ENCODE results near the gene IGF2BP2. TPM values are rescaled to one million over a fixed set of nuclear protein-coding genes. Genes with fewer than 3 reads are reported as not detected.
"Not testable (repeated sequence)": the region's sequence is repeated elsewhere in the genome, so short reads cannot be mapped to it uniquely, and the experiment has no call there.

The IGF2BP2 gene
- total RNA-seq, 6 experiments from 2014 or later = 97.2 to 111 (median 100.0) TPM

GRCh38 chr3:185702262-185703225, 122.3 kb downstream of the IGF2BP2 start:
- no peaks in the 10 kb centered on the region for H3K36me3 Mint-ChIP-seq (ENCODE audit: low read depth)
- no peaks in the 10 kb centered on the region for H3K9me3 Mint-ChIP-seq
- peaks cover 51% of the 10 kb centered on the region for H3K4me1 Mint-ChIP-seq (ENCODE audit: low read depth)
- peak overlapping the region; percentile 68 for H3K27ac Mint-ChIP-seq
- no peak overlapping the region; the same call in 1 of the 2 replicates for H3K4me3 Mint-ChIP-seq
- H3K27me3 Mint-ChIP-seq (ENCODE audit: insufficient read depth) = no peaks in the 10 kb centered on the region; the same call in 1 of the 2 replicates
- no peak for TF ChIP-seq CTCF (IDR thresholded peaks at IDR 0.05)
- DNase-seq = no peak

DNA sequence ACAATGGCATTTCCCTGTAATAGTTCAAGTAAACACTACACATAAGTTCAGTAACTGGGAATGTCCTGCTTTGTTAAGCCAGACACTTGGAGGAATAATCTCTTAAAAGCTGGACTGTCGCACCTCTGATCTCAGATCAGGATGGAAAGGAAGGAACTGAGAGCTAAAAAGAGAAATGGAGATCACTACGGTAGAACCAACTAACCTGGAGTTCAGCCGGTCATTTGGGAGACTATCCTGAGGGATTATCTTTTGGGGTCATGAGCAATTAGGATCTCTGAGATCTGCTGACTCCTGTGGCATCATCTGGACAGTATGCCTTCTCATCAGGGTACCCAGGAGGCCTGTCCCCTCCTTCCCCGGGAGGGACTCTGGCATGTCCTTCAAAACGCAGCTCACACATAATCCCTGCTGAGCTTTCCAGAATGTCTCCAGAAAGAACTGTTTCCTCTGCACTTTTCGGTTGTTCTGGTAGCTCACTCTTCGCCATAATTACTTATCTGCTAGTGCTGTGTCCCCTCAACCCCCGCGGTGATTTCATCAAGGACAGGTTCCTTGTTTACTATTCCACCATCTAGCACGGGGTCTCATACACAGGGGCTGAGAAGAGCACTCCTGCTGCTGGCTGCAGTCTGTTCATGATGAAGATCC, 123.1 kb downstream of the IGF2BP2 start:
- no peak for TF ChIP-seq CTCF (IDR thresholded peaks at IDR 0.05)
- H3K4me3 Mint-ChIP-seq = no peak overlapping the region

DNA sequence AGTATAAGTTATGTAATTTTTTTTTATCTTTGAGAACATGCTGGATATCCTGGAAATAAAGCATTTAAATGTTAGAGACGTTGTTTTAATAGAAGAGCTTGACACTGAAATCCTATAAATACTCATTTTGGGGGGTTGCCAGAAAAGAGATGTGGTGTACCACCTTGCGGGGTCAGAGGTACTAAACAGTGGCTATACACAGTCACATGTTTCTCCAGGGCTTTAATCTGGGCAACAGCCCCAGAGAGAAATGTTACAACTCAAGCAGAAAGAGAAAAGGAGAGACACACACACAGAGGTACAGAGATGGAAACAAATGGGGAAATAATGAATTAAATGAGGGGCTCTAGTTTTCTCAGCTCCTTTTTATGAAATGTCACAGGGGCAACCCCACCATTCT, 124.9 kb downstream of the IGF2BP2 start:
- TF ChIP-seq CTCF (IDR thresholded peaks at IDR 0.05) = no peak
- no peak for DNase-seq
- Mint-ChIP-seq H3K27ac (no peak overlapping the region), H3K4me3 (no peak overlapping the region), H3K36me3 (ENCODE audit: low read depth) (no peaks in the 10 kb centered on the region; the same call in 1 of the 2 replicates), H3K27me3 (ENCODE audit: insufficient read depth) (peaks cover 2% of the 10 kb centered on the region), H3K9me3 (no peaks in the 10 kb centered on the region), H3K4me1 (ENCODE audit: low read depth) (peaks cover 59% of the 10 kb centered on the region)

More for the DNA sequence above, 123.1 kb downstream of the IGF2BP2 start:
- peaks cover 51% of the 10 kb centered on the region for H3K4me1 Mint-ChIP-seq (ENCODE audit: low read depth)
- H3K27me3 Mint-ChIP-seq (ENCODE audit: insufficient read depth) = no peaks in the 10 kb centered on the region; the same call in 1 of the 2 replicates
- H3K27ac Mint-ChIP-seq = peak overlapping the region; percentile 27; the same call in 1 of the 2 replicates
- no peak for DNase-seq
- no peaks in the 10 kb centered on the region for H3K36me3 Mint-ChIP-seq (ENCODE audit: low read depth)
- H3K9me3 Mint-ChIP-seq = no peaks in the 10 kb centered on the region

DNA sequence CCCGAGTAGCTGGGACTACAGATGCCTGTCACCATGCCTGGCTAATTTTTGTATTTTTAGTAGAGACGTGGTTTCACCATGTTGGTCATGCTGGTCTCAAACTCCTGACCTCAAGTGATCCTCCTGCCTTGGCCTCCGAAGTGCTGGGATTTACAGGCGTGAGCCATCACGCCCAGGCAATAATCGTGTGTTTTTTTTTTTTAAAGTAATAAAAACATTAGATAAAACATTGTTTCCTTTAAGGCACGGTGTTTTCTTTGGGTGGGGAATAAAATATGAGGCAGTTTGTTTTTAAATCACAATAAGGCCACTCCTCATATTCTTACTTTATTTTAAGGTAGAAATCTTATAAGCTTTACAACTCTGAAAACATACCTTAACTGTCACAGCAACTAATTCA, 127.6 kb downstream of the IGF2BP2 start:
- DNase-seq; H3K4me3 Mint-ChIP-seq; H3K9me3 Mint-ChIP-seq; H3K27me3 Mint-ChIP-seq (ENCODE audit: insufficient read depth); H3K27ac Mint-ChIP-seq; H3K36me3 Mint-ChIP-seq (ENCODE audit: low read depth): not testable (repeated sequence)
- H3K4me1 Mint-ChIP-seq (ENCODE audit: low read depth) = peaks cover 52% of the 10 kb centered on the region

- DNase-seq = no peak
- H3K4me3 Mint-ChIP-seq = no peak overlapping the region
- H3K27ac Mint-ChIP-seq = no peak overlapping the region; the same call in 1 of the 2 replicates
- H3K4me1 Mint-ChIP-seq (ENCODE audit: low read depth) = peaks cover 42% of the 10 kb centered on the region
- H3K27me3 Mint-ChIP-seq (ENCODE audit: insufficient read depth) = peaks cover 2% of the 10 kb centered on the region; the same call in 1 of the 2 replicates
- no peak for TF ChIP-seq CTCF (IDR thresholded peaks at IDR 0.05)
- H3K36me3 Mint-ChIP-seq (ENCODE audit: low read depth) = peaks cover 10% of the 10 kb centered on the region; the same call in 1 of the 2 replicates
- H3K9me3 Mint-ChIP-seq = no peaks in the 10 kb centered on the region
These were observed 128.8 kb downstream of the IGF2BP2 start for GRCh38 chr3:185696039-185696438.
